WI38 (cell line): ENCODE results near the gene MLST8.

Source experiments
- H3K4me3 ChIP-seq: 2 replicates; pipeline ENCODE4 v1.5.1; 2011; ENCODE audit warnings: low read depth, mild to moderate bottlenecking, control low read depth, low read length
- TF ChIP-seq, protein P1 (sequence below): IDR thresholded peaks from 2 replicates; pipeline ENCODE4 v1.5.1; 2012; ENCODE audit warnings: low read depth, mild to moderate bottlenecking, control low read depth, low read length

MLST8 gene

DNA sequence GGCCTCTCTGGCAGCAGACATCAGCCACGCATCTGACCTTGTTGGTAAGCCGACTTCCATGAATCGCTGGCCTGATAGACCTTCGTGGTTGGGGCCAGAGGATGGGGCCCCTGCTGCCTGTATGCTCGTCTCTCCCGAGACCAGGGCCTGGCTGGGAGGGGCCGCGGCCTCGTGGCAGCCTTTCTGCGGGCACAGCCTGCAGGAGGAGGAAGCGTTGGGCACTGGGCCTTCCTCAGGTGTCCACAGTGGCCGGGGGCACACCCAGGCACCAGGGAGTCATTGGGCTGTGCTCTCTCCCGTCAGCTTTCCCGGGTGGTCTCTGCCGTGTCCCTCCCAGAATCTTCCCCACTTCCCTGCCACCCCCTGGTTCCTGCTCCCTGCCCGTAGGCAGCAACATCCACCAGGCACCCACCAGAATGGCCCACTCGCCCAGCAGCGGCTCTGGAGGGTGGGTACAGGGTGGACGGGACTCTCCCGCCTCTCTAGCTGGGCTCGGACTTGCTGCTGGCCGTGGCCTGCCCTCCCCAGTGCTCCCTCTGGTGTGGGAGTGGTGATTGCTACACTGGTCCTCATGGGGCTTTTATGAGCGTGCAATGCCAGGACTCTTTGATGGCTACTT, 24.5 kb downstream of the MLST8 start:
- TF ChIP-seq, protein P1, sequence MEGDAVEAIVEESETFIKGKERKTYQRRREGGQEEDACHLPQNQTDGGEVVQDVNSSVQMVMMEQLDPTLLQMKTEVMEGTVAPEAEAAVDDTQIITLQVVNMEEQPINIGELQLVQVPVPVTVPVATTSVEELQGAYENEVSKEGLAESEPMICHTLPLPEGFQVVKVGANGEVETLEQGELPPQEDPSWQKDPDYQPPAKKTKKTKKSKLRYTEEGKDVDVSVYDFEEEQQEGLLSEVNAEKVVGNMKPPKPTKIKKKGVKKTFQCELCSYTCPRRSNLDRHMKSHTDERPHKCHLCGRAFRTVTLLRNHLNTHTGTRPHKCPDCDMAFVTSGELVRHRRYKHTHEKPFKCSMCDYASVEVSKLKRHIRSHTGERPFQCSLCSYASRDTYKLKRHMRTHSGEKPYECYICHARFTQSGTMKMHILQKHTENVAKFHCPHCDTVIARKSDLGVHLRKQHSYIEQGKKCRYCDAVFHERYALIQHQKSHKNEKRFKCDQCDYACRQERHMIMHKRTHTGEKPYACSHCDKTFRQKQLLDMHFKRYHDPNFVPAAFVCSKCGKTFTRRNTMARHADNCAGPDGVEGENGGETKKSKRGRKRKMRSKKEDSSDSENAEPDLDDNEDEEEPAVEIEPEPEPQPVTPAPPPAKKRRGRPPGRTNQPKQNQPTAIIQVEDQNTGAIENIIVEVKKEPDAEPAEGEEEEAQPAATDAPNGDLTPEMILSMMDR = no peak
- no peak overlapping the region for H3K4me3 ChIP-seq

DNA sequence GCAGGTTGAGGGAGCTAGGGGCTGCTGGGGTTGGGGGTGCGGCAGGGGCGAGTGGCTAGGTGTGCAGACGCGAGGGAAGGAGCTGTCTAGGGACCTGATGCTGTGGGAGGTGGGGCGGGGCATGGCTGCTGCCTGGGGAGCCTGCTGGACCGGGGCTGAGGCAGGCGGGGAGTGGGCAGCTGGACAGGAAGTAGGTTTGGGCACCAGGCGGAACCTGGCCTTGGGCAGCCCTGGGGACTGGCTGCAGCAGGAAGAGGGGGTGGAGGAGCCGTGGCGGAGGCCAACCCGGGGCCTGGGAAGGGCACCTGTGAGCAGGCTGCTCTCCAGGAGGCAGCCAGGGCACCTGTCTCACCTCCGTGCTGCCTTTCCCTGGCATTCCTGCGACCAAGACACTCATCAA, 25.1 kb downstream of the MLST8 start:
- TF ChIP-seq, protein P1 = no peak
- H3K4me3 ChIP-seq = no peak overlapping the region

DNA sequence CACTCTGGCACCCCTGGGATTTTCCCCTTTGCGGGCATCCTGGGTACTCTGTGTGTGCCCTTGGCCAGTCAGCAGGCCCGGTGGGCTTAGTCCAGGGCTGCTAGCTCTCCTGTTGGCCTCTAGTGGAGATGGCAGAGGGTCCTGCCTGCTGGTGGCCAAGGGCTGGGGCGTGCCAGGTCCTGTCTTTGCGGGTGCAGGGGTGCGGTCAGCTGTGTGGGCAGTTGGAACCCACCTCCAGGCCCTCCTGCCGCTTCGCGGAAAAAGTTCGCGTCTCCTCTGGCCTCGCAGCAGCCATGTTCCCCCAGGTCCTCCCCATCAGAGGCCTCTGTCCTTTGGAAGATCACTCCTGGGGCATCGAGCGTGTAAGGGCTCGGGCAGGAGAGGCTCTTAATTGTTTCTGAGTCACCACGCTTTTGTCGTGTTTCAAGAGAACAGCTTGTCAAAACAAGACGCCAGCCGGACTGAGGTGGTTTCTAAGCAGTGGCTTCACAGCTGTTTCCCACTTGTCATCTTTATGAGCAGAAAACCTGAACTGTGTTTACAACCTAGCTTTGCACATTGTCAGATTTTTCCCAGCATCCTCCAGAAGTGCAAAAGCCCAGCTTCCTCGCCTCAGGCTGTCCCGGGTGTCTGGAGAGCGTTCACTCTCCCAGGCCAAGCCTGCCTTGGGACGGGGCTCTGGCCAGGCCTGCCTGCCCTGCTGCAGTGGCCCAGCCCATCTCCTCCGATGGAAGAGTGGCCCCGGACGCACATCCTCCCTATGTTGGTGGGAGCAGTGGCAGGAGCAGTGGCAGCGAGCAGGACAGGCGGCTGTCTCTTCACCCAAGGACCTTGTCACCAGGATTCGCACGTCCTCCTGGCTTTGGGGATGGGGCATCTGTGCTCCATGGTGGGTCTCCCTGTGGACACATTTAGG, 26.0 kb downstream of the MLST8 start:
- H3K4me3 ChIP-seq = no peak overlapping the region

DNA sequence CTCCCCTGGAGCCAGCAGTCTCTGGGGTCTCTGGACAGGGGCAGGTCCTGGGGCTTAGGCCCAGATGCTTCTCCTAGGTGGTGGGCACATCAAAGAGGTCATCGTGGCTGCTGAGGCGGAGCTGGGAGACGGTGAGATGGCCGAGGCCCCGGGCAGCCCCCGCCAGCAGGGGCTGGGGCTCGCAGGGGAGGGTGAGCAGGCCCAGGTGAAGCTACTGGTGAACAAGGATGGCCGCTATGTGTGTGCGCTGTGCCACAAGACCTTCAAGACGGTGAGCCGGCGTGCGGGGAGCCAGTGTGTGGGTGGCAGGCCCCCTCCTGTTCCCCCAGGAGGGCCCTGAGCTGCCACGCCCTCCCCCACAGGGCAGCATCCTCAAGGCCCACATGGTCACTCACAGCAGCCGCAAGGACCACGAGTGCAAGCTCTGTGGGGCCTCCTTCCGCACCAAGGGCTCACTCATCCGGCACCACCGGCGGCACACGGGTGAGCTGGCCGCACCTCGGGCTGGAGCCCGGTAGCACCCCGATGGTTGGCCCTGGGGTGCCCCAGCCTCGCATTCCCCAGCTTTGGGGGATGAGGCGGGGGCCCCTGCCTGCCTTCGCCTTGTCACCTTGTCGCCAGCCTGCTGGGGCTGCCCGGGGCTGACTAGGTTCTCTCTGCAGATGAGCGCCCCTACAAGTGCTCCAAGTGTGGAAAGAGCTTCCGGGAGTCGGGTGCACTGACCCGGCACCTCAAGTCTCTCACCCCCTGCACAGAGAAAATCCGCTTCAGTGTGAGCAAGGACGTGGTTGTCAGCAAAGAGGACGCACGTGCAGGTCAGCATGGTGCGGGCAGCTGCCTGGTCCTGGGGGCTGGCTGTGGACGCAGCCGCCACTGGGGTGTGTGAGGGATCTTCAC, 27.1 kb downstream of the MLST8 start:
- TF ChIP-seq, protein P1 = no peak
- no peak overlapping the region for H3K4me3 ChIP-seq

More for the DNA sequence above, 26.0 kb downstream of the MLST8 start:
- TF ChIP-seq, protein P1 = no peak

DNA sequence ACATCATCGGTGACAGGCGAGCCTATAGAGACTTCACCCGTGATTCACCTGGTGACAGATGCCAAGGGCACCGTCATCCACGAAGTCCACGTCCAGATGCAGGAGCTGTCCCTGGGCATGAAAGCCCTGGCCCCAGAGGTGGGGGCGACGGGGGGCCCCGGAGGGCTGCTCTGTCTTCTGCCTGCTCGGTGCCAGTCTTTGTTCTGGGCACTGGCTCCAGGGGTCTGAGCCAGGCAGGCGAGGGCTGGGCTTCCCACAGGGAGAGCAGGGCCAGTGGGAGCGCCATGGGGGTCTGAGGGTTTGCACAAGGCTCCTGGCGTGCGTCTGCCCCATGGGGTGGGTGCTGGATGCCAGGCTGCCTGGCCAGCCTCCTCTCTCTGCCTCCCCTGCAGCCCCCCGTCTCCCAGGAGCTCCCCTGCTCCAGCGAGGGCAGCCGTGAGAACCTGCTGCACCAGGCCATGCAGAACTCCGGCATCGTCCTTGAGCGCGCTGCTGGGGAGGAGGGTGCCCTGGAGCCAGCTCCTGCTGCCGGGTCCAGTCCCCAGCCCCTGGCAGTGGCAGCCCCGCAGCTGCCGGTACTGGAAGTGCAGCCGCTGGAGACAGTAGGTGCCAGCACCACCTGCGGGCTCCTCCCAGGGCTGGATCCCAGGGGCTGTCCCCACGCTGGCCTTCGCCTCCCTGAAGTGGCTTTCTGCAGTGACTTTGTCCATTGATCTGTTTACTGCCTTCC, 28.0 kb downstream of the MLST8 start:
- no peak overlapping the region for H3K4me3 ChIP-seq
- TF ChIP-seq, protein P1 = no peak

DNA sequence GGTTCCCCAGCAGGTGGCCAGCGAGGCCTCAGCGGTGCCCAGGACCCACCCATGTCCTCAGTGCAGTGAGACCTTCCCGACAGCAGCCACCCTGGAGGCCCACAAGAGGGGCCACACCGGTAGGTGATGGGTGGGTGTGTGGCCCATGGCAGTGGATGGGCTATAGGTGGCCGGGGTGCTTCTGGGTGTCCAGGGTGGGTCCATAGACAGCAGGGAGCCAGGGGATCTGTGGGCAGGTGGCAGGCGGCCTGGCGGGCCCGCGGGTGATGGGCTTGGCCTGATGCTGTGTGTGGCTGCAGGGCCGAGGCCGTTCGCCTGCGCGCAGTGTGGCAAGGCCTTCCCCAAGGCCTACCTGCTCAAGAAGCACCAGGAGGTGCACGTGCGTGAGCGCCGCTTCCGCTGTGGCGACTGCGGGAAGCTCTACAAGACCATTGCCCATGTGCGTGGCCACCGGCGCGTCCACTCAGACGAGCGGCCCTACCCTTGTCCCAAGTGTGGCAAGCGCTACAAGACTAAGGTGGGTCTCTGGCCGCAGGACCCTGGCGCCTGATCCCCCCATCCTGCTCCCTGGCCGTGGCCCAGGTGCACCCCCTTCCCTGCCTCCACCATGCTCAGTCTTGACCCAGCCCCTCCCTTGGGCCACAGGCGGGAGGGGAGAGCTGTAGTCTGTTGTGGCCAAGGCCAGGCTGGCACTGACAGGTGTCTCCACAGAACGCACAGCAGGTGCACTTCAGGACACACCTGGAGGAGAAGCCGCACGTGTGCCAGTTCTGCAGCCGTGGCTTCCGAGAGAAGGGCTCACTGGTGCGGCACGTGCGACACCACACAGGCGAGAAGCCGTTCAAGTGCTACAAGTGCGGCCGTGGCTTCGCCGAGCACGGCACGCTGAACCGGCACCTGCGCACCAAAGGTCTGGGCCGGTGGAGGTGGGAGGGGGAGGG, 28.9 kb downstream of the MLST8 start:
- TF ChIP-seq, protein P1 = no peak
- H3K4me3 ChIP-seq = no peak overlapping the region
